Epithelial cell of esophagus (primary cell): Measurements from ENCODE around the gene OR5K2.

Experiments
- DNase-seq: peaks from one replicate; pipeline ENCODE4 v3.0.0; 2010; ENCODE audit warnings: low read depth
- H3K4me3 ChIP-seq: 2 replicates; pipeline ENCODE4 v1.5.1; 2011; ENCODE audit warnings: mild to moderate bottlenecking, low read length, control low read depth
- TF ChIP-seq, protein P1 (sequence below): IDR thresholded peaks from 2 replicates; pipeline ENCODE4 v1.5.1; 2011; ENCODE audit warnings: low read depth, mild to moderate bottlenecking, low read length, control low read depth, inconsistent platforms; ENCODE audit not compliant: insufficient read depth; ENCODE audit errors: missing control alignments

OR5K2 gene

DNA sequence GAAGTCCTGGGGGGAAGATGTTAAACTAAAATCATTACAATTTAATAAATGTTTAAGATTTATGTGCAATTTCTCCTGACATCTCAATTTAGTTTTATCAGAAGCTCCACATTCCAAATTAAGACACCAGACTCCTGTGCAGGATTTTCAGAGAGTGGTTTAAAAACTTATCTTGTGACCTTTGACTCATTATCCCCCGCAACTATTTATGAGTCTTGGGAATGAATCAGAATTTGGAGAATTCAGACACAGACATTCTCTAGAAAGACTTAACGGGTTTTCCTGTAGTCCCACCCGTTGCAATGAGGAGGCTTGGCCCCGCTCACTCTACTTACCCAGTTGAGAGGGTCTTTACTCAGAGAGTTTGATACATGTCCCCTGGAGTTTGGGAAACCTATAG, 7.1 kb downstream of the OR5K2 start:
- TF ChIP-seq, protein P1, sequence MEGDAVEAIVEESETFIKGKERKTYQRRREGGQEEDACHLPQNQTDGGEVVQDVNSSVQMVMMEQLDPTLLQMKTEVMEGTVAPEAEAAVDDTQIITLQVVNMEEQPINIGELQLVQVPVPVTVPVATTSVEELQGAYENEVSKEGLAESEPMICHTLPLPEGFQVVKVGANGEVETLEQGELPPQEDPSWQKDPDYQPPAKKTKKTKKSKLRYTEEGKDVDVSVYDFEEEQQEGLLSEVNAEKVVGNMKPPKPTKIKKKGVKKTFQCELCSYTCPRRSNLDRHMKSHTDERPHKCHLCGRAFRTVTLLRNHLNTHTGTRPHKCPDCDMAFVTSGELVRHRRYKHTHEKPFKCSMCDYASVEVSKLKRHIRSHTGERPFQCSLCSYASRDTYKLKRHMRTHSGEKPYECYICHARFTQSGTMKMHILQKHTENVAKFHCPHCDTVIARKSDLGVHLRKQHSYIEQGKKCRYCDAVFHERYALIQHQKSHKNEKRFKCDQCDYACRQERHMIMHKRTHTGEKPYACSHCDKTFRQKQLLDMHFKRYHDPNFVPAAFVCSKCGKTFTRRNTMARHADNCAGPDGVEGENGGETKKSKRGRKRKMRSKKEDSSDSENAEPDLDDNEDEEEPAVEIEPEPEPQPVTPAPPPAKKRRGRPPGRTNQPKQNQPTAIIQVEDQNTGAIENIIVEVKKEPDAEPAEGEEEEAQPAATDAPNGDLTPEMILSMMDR: no peak
- no peak for DNase-seq
- H3K4me3 ChIP-seq: no peak overlapping the region

DNA sequence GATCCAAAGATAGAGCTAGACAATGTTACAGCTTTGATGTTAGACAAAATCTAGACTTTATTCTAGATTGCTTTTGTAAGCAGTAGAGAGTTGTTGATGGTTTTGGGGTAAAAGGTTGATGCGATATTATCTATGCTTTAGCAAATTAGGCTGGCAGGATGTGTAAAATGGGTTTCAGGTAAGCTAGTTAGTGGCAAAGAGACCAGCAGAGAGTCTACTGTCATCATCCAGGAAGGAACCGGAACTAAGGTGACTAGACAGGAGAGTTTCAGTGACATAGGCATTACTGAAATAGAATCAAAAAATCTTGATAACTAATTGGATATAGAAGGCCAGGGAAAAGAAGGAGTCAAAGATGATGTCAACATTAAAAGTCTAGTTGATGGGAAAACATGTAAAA, 11.1 kb downstream of the OR5K2 start:
- TF ChIP-seq, protein P1: no peak
- no peak overlapping the region for H3K4me3 ChIP-seq
- DNase-seq: no peak

GRCh38 chr3:98512576-98512975, 15.1 kb downstream of the OR5K2 start:
- peak; percentile 77 for DNase-seq
- TF ChIP-seq, protein P1: no peak
- no peak overlapping the region for H3K4me3 ChIP-seq

DNA sequence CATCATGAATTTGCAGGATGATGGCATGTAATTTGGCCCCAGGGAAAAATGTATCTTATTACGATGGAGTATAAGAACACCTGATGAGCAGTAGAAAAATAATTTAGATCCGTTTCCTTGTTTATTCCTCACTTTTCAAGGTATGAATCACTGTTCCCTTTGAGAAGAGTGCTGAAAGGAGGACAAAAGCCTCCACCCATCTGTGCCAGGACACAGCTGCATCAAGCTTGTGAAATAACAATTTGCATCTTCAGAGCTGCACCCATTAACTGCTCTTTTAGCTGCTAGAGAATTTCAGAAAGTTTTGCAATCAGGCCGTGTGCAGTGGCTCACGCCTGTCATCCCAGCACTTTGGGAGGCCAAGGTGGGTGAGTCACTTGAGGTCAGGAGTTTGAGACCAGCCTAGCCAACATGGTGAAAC, 15.6 kb downstream of the OR5K2 start:
- DNase-seq: peak; percentile 99

GRCh38 chr3:98513736-98514135, 16.3 kb downstream of the OR5K2 start:
- no peak overlapping the region for H3K4me3 ChIP-seq
- TF ChIP-seq, protein P1: no peak
- no peak for DNase-seq

More for the DNA sequence above, 15.6 kb downstream of the OR5K2 start:
- H3K4me3 ChIP-seq: no peak overlapping the region
- TF ChIP-seq, protein P1: no peak

DNA sequence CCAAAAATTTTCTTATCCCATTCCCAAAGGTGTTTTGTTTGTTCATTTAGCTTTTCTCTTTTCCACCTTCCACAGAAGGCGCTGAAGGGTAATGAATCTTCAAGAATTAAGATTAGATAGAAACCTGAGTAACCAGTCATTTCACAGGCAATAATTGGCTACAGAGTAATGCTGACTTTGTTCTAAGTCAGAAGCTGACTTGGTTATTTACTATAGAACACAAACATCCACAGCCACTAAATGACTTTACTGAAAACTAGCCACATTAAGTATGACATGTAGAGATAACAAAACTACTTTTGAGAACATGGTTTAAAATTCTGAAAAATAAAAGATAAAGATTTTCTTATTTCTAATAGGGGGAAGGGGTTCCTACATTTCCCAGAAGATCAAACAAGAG, 17.5 kb downstream of the OR5K2 start:
- H3K4me3 ChIP-seq: no peak overlapping the region
- TF ChIP-seq, protein P1: no peak
- DNase-seq: no peak

GRCh38 chr3:98518816-98519215, 21.3 kb downstream of the OR5K2 start:
- TF ChIP-seq, protein P1: no peak
- no peak overlapping the region for H3K4me3 ChIP-seq
- no peak for DNase-seq
